ENCODE measurements around the gene RALGAPB.

The RALGAPB gene

GRCh38 chr20:38534756-38535155, 62.1 kb downstream of the RALGAPB start:
- Mint-ChIP-seq H3K4me3 (no peak overlapping the region), H3K27ac (no peak overlapping the region), H3K4me1 (ENCODE audit: low read depth) (peaks cover 6% of the 10 kb centered on the region), H3K27me3 (ENCODE audit: low read depth) (no peaks in the 10 kb centered on the region), H3K36me3 (ENCODE audit: low read depth) (peaks cover 42% of the 10 kb centered on the region), H3K9me3 (no peaks in the 10 kb centered on the region)

- H3K36me3 Mint-ChIP-seq (ENCODE audit: low read depth): peaks cover 43% of the 10 kb centered on the region
- H3K9me3 Mint-ChIP-seq: no peaks in the 10 kb centered on the region
- H3K4me1 Mint-ChIP-seq (ENCODE audit: low read depth): peaks cover 6% of the 10 kb centered on the region
- H3K27ac Mint-ChIP-seq: no peak overlapping the region
- H3K4me3 Mint-ChIP-seq: no peak overlapping the region
- no peaks in the 10 kb centered on the region for H3K27me3 Mint-ChIP-seq (ENCODE audit: low read depth)
Observed at GRCh38 chr20:38536310-38536709, 63.7 kb downstream of the RALGAPB start.

- H3K36me3 Mint-ChIP-seq (ENCODE audit: low read depth): peaks cover 46% of the 10 kb centered on the region
- H3K9me3 Mint-ChIP-seq: no peaks in the 10 kb centered on the region
- no peak overlapping the region for H3K4me3 Mint-ChIP-seq
- no peak overlapping the region for H3K27ac Mint-ChIP-seq
- no peaks in the 10 kb centered on the region for H3K27me3 Mint-ChIP-seq (ENCODE audit: low read depth)
- H3K4me1 Mint-ChIP-seq (ENCODE audit: low read depth): peaks cover 6% of the 10 kb centered on the region
Observed at GRCh38 chr20:38537176-38537575, 64.5 kb downstream of the RALGAPB start.

GRCh38 chr20:38538789-38539188, 66.1 kb downstream of the RALGAPB start:
- Mint-ChIP-seq H3K9me3 (no peaks in the 10 kb centered on the region), H3K27me3 (ENCODE audit: low read depth) (no peaks in the 10 kb centered on the region), H3K36me3 (ENCODE audit: low read depth) (peaks cover 46% of the 10 kb centered on the region), H3K4me1 (ENCODE audit: low read depth) (peaks cover 6% of the 10 kb centered on the region), H3K4me3 (no peak overlapping the region), H3K27ac (no peak overlapping the region)

GRCh38 chr20:38543014-38543906, 70.6 kb downstream of the RALGAPB start:
- H3K36me3 Mint-ChIP-seq (ENCODE audit: low read depth): peaks cover 38% of the 10 kb centered on the region
- no peak overlapping the region for H3K4me3 Mint-ChIP-seq

GRCh38 chr20:38545771-38546170, 73.1 kb downstream of the RALGAPB start:
- Mint-ChIP-seq H3K9me3 (no peaks in the 10 kb centered on the region), H3K27ac (no peak overlapping the region), H3K4me1 (ENCODE audit: low read depth) (peaks cover 1% of the 10 kb centered on the region), H3K4me3 (no peak overlapping the region), H3K36me3 (ENCODE audit: low read depth) (peaks cover 42% of the 10 kb centered on the region), H3K27me3 (ENCODE audit: low read depth) (no peaks in the 10 kb centered on the region)

More at GRCh38 chr20:38543014-38543906, 70.6 kb downstream of the RALGAPB start:
- Mint-ChIP-seq H3K27ac (no peak overlapping the region), H3K27me3 (ENCODE audit: low read depth) (no peaks in the 10 kb centered on the region), H3K9me3 (no peaks in the 10 kb centered on the region), H3K4me1 (ENCODE audit: low read depth) (peaks cover 1% of the 10 kb centered on the region)

- Mint-ChIP-seq H3K36me3 (ENCODE audit: low read depth) (peaks cover 33% of the 10 kb centered on the region), H3K4me3 (no peak overlapping the region), H3K4me1 (ENCODE audit: low read depth) (peaks cover 1% of the 10 kb centered on the region), H3K27me3 (ENCODE audit: low read depth) (no peaks in the 10 kb centered on the region), H3K9me3 (no peaks in the 10 kb centered on the region), H3K27ac (no peak overlapping the region)
Observed at GRCh38 chr20:38547288-38548085, 74.8 kb downstream of the RALGAPB start.

GRCh38 chr20:38548356-38549083, 75.9 kb downstream of the RALGAPB start:
- H3K27ac Mint-ChIP-seq: no peak overlapping the region
- H3K36me3 Mint-ChIP-seq (ENCODE audit: low read depth): peaks cover 27% of the 10 kb centered on the region
- no peaks in the 10 kb centered on the region for H3K9me3 Mint-ChIP-seq
- peaks cover 1% of the 10 kb centered on the region for H3K4me1 Mint-ChIP-seq (ENCODE audit: low read depth)
- no peak overlapping the region for H3K4me3 Mint-ChIP-seq
- no peaks in the 10 kb centered on the region for H3K27me3 Mint-ChIP-seq (ENCODE audit: low read depth)

- Mint-ChIP-seq H3K4me3 (no peak overlapping the region), H3K27me3 (ENCODE audit: low read depth) (no peaks in the 10 kb centered on the region), H3K27ac (no peak overlapping the region), H3K36me3 (ENCODE audit: low read depth) (peaks cover 35% of the 10 kb centered on the region), H3K9me3 (no peaks in the 10 kb centered on the region), H3K4me1 (ENCODE audit: low read depth) (peaks cover 1% of the 10 kb centered on the region)
Observed at GRCh38 chr20:38550274-38550673, 77.6 kb downstream of the RALGAPB start.

GRCh38 chr20:38551056-38551626, 78.5 kb downstream of the RALGAPB start:
- Mint-ChIP-seq H3K4me1 (ENCODE audit: low read depth) (no peaks in the 10 kb centered on the region), H3K27me3 (ENCODE audit: low read depth) (no peaks in the 10 kb centered on the region), H3K27ac (no peak overlapping the region), H3K4me3 (no peak overlapping the region), H3K9me3 (no peaks in the 10 kb centered on the region), H3K36me3 (ENCODE audit: low read depth) (peaks cover 27% of the 10 kb centered on the region)

- Mint-ChIP-seq H3K27ac (no peak overlapping the region), H3K9me3 (no peaks in the 10 kb centered on the region), H3K36me3 (ENCODE audit: low read depth) (peaks cover 35% of the 10 kb centered on the region), H3K27me3 (ENCODE audit: low read depth) (no peaks in the 10 kb centered on the region), H3K4me1 (ENCODE audit: low read depth) (no peaks in the 10 kb centered on the region), H3K4me3 (no peak overlapping the region)
Observed at GRCh38 chr20:38554986-38555385, 82.3 kb downstream of the RALGAPB start.

GRCh38 chr20:38555395-38555794, 82.8 kb downstream of the RALGAPB start:
- no peaks in the 10 kb centered on the region for H3K27me3 Mint-ChIP-seq (ENCODE audit: low read depth)
- H3K27ac Mint-ChIP-seq: no peak overlapping the region
- no peak overlapping the region for H3K4me3 Mint-ChIP-seq
- H3K36me3 Mint-ChIP-seq (ENCODE audit: low read depth): peaks cover 36% of the 10 kb centered on the region
- no peaks in the 10 kb centered on the region for H3K9me3 Mint-ChIP-seq
- H3K4me1 Mint-ChIP-seq (ENCODE audit: low read depth): no peaks in the 10 kb centered on the region

GRCh38 chr20:38557174-38557573, 84.5 kb downstream of the RALGAPB start:
- H3K27me3 Mint-ChIP-seq (ENCODE audit: low read depth): no peaks in the 10 kb centered on the region
- no peaks in the 10 kb centered on the region for H3K4me1 Mint-ChIP-seq (ENCODE audit: low read depth)
- peaks cover 34% of the 10 kb centered on the region for H3K36me3 Mint-ChIP-seq (ENCODE audit: low read depth)
- no peak overlapping the region for H3K27ac Mint-ChIP-seq
- H3K4me3 Mint-ChIP-seq: no peak overlapping the region
- no peaks in the 10 kb centered on the region for H3K9me3 Mint-ChIP-seq
